Measurements from ENCODE around the gene CADM4.
"Not testable (repeated sequence)": the region's sequence is repeated elsewhere in the genome, so short reads cannot be mapped to it uniquely, and the experiment has no call there.

The CADM4 gene

DNA sequence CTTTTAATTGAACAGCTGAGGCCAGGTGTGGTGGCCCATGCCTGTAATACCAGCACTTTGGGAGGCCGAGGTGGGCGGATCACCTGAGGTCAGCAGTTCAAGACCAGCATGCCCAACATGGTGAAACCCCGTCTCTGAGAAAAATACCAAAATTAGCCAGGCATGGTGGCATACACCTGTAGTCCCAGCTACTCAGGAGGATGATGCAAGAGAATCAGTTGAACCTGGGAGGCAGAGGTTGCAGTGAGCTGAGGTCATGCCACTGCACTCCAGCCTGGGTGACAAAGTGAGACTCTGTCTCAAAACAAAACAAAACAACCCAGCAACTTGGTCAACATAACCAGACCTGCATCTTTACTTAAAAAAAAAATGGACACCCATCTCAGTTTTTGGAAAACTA lies 52.6 kb downstream of the CADM4 start:
- not testable (repeated sequence) for DNase-seq (ENCODE audit: low spot score); FAIRE-seq

DNA sequence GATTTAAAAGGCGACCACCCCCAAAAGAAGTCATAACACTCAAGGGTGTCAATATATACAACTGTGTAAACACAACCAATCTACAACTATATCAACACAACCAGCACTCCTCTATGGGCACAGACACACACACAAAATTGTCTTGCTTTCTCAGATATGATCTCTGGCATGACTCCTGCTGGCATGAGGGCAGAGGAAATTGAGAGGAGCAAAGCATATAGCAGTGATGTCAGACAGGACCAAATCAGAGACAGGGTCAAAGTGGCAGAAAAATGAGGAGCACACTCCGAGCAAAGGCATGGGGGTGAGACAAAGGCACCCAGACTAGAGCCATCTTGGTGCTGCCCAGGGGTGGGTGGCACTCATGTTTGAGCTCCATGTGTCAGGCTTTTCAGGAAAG lies 53.3 kb downstream of the CADM4 start:
- no peak for DNase-seq (ENCODE audit: low spot score)

DNA sequence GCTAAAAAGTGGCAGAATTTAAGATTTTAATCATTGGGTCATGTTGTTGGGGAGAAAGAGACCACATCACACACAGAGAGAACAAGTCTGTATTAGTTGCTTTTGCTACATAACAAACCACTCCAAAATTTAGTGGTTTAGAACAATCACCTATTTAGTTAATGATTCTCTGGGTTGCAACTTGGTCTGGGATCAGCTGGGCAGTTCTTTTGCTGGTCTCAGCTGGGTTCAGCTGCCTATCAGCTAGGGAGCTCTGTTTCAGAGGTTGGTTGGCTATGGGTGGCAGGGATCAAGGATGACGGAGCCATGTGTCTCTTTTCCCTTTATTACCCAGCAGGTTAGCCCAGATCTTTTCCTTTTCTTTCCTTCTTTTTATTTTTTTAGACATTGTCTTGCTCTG lies 55.2 kb downstream of the CADM4 start:
- FAIRE-seq (no peak), DNase-seq (ENCODE audit: low spot score) (no peak)

More for the DNA sequence above, 53.3 kb downstream of the CADM4 start:
- no peak for FAIRE-seq

DNA sequence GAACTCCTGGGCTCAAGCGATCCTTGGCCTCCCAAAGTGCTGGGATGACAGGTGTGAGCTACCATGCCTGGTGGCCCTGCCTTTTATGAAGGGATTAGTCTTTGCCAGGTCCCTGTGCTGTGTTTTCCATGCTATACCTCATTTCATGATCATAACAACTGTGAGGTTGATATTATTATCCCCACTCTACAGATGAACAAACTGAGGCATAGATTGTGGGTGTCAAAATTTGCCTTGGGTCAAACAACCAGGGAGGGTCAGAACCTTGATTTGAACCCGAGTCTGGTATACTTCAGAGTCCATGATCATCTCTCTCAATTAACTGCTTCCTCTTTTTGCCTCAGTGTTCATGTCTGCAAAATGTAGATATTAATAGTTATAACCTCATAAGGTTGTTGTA lies 57.2 kb downstream of the CADM4 start:
- FAIRE-seq: no peak
- no peak for DNase-seq (ENCODE audit: low spot score)

DNA sequence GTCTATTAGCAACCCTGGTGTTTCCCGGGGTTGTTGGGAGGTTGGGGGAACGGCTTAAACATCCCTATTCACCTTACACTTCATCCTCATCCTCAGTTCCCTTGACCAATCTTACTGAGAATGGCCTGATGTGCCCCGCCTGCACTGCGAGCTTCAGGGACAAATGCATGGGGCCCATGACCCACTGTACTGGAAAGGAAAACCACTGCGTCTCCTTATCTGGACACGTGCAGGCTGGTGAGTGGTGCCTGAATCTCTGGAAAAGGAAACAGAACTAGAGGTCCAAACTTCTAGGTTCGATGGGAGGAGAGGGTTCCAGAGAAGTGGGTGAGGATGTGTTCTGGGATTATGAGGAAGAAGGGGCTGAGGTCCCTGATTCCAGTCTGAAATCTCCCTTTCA lies 58.2 kb downstream of the CADM4 start:
- DNase-seq (ENCODE audit: low spot score): no peak
- no peak for FAIRE-seq

DNA sequence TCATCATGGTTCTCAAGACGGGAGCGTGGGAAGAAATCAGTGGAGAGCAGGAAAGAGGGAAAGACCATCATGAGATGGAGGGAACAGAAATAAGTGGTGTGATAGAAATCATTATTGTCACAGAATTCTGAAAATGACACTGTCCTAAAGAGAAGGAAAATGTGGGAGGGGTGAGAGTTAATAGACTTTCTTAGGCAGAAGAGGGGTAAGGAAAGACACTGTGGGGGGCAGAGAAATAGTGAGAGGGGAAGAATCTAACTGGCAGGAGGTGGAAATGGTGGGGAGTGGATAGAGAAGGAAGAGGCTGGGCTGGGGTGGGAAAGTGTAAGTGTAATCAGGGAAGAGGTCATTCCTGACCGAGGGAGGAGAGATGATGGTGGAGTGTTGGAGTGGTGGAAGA lies 60.9 kb downstream of the CADM4 start:
- no peak for DNase-seq (ENCODE audit: low spot score)
- no peak for FAIRE-seq

DNA sequence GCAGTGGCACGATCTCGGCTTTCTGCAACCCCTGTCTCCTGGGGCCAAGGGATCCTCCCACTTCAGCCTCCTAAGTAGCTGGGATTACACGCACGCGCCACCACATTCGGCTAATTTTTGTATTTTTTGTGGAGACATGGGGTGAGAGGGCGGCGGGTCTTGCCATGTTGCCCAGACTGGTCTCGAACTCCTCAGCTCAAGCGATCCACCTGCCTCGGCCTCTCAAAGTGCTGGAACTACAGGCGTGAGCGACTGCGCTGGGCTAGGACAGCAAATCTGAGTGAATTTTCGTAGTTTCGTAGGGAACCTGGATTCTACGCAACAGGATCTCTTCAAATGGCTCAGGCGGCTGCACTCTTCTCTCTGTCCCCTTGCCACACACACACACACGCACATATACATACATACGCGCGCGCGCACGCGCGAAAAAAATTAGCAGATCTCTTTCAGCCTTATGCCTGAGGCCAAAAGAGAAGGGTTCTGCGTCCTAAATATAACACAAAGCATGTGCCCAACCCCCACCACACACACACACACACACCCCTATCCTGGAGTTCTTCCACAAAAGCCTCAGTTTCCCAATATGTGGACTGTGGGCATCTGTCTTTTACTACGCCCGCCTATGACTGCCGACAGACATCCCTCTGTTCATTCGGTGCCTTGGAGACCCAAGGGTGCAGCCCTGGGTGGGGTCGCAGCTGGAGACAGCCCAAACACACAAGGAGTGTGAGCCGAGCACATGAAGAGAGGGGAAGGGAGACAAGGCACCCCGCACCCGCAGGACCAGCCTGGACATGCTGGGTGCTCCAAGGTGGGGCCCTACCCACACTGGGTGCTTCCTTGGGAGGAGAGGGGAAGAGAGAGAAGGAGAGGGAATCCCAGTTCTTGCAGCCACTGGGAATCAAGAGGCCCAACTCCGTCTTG lies 63.4 kb downstream of the CADM4 start:
- FAIRE-seq (no peak), DNase-seq (ENCODE audit: low spot score) (no peak)

DNA sequence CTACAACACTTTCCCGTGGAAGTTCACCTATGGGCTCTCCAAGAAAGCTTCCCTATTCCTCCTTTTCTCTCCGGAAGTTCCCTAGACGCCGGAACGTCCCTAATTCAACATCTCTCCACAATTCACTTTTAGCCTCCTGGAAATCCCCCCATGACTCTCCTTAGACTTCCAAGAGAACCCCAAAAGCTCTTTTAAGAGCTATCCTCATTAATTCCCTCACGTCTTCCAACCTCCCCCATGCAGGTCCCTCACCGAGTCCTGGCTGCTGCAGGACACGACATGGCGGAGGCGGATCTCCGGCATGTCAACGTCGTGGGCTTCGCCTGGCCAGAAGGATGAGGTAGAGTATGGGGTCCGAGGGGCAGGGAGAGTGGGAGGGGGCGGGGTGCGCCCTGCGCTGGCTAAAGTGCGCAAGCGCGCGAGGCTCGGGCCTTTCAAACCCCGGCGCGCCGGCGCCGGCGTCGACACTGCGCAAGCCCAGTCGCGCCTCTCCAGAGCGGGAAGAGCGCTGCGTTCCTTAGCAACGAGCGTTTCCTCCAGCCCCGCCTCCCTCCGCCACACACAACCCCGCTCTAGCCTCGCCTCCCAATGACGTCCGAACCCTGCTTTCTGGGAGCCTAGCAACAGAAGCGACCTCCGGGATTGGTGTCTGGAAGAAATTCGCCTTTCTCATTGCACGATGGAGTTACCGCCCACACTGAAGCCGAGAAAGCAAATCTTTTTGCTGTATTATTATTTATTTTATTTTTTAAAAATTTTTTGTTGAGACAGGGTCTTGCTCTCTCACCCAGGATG lies 64.3 kb downstream of the CADM4 start, which contains the start of the genes PINLYP and XRCC1:
PINLYP (plus strand) TSS at position 646 of the 795 bp plus-strand sequence. CDS start 1,391 bp downstream, outside the sequence.
XRCC1 (minus strand) TSS at position 372 of the 795 bp plus-strand sequence; CDS start at position 303, 69 bp downstream.
- peak; percentile 87 for FAIRE-seq
- peak; percentile 99 for DNase-seq (ENCODE audit: low spot score)

DNA sequence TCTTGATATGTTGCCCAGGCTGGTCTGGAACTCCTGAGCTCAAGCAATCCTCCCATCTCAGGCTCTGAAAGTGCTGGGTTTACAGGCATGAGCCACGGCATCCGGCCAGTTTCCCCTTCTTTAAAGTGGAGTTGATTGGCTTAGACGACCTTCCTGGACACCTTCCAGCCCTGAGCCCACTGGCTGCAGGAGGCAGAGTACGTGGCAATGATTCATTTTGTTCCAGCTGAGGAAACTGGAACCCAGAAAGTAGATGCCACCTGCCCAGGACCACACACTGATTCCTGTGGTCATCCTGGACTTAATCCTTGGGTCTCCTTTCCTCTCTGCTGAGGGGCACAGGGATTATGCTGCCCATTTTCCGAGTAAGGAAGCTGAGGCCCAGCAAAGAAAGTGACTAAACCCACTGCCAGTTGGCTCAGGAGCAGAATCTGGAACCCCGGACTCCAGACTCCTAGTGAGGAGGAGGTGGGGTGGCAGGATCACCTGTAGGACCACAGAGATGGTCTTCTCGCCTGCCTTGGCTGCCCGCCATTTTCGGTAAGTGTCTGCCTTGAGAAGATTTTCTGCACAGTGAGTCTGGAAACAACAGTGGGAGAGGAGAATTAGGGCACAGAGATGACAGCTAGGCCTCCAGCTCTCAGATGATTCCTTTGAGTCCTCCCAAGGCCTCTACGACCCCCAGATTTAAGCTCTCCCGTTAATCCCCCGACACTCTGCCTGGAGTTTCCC lies 65.1 kb downstream of the CADM4 start:
- DNase-seq (ENCODE audit: low spot score): peak; percentile 29
- FAIRE-seq: no peak

Measured in urothelium cell line (cell line).